ENCODE data around the gene KNCN.

DNA sequence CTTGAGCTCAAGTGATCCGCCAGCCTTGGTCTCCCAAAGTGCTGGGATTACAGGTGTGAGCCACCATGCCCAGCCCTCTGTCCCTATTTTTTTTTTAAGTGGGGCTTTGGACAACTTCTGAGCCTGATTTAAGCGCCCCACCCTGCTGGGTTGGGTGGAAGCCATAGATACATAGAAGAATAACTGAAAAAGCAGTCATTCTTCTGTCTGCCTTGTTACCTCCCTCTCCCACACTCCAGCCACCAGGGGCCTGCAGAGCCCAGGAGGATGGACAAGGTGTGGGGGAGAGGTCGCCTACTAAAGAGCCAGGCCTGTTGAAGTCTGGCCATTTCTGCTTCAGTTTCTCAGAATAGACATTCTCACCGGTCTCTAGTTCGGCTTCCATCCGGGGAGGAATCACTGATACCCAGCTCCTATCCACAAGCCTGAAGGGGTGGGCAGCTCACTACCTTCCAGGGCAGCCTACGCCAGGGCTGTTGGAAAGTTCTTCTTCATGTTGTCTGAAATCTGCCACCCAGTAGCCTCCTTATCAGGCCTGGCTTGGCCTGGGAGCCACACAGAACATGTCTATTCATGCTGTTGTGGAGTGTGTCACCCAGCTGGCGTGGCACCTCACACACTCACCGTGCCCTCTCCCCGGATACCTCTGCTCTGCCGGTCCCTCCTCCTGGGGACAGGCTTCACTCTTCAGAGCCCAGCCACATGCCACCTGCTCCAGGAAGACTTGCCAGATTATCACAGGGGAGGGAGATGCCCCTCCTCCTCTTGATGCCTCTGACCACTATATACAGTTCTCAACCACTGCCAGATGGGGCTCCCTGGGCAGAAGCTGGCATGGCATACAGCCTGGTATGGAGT lies 27.7 kb downstream of the KNCN start:
- TF ChIP-seq CTCF (IDR thresholded peaks at IDR 0.05) (no peak), POLR2A (IDR thresholded peaks at IDR 0.05) (no peak)
